Measurements from ENCODE around the gene ZNF738. TPM values are rescaled to one million over a fixed set of nuclear protein-coding genes. Genes with fewer than 3 reads are reported as not detected.

Gene ZNF738
- total and polyA plus RNA-seq, 7 donors = 2.3 to 7.9 (median 4.2) TPM

GRCh38 chr19:21383980-21384582 is 25.3 kb downstream of the ZNF738 start:
- no peak overlapping the region for H3K27ac ChIP-seq
- no peak for TF ChIP-seq EP300 (IDR thresholded peaks at IDR 0.05)
- H3K27me3 ChIP-seq = no peaks in the 10 kb centered on the region
- peaks cover 3 to 23% (median 8%) of the 10 kb centered on the region in 4 donors for H3K36me3 ChIP-seq
- intact Hi-C loops (cut with DNase I) = no loop called here
- H3K9me3 ChIP-seq = peaks cover 18 to 48% (median 33%) of the 10 kb centered on the region in 4 donors
- no peak for DNase-seq
- 97% methylated on average over 4 of the region's 4 CpGs for WGBS, 2 donors
- no peak overlapping the region for H3K4me3 ChIP-seq
- H3K4me1 ChIP-seq = no peaks in the 10 kb centered on the region

- no peaks in the 10 kb centered on the region for H3K9me3 ChIP-seq
- H3K36me3 ChIP-seq = peaks cover 0 to 4% (median 0%) of the 10 kb centered on the region in 4 donors
- intact Hi-C loops (cut with DNase I) = no loop called here
- no peak for DNase-seq
- H3K27ac ChIP-seq = peak overlapping the region in 2 of 4 donors; percentile 76 to 89
- H3K4me3 ChIP-seq = no peak overlapping the region
- TF ChIP-seq POLR2AphosphoS5 (IDR thresholded peaks at IDR 0.05) (no peak), POLR2A (IDR thresholded peaks at IDR 0.05) (no peak), EP300 (IDR thresholded peaks at IDR 0.05) (no peak)
- TF ChIP-seq, protein P1, sequence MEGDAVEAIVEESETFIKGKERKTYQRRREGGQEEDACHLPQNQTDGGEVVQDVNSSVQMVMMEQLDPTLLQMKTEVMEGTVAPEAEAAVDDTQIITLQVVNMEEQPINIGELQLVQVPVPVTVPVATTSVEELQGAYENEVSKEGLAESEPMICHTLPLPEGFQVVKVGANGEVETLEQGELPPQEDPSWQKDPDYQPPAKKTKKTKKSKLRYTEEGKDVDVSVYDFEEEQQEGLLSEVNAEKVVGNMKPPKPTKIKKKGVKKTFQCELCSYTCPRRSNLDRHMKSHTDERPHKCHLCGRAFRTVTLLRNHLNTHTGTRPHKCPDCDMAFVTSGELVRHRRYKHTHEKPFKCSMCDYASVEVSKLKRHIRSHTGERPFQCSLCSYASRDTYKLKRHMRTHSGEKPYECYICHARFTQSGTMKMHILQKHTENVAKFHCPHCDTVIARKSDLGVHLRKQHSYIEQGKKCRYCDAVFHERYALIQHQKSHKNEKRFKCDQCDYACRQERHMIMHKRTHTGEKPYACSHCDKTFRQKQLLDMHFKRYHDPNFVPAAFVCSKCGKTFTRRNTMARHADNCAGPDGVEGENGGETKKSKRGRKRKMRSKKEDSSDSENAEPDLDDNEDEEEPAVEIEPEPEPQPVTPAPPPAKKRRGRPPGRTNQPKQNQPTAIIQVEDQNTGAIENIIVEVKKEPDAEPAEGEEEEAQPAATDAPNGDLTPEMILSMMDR (IDR thresholded peaks at IDR 0.05) = no peak
- H3K27me3 ChIP-seq = no peaks in the 10 kb centered on the region
- H3K4me1 ChIP-seq = peaks cover 0 to 33% (median 21%) of the 10 kb centered on the region in 4 donors
- WGBS, 2 donors = 95 to 96% methylated on average over 10 of the region's 10 CpGs
Observed at GRCh38 chr19:21396121-21396520, 37.3 kb downstream of the ZNF738 start.

DNA sequence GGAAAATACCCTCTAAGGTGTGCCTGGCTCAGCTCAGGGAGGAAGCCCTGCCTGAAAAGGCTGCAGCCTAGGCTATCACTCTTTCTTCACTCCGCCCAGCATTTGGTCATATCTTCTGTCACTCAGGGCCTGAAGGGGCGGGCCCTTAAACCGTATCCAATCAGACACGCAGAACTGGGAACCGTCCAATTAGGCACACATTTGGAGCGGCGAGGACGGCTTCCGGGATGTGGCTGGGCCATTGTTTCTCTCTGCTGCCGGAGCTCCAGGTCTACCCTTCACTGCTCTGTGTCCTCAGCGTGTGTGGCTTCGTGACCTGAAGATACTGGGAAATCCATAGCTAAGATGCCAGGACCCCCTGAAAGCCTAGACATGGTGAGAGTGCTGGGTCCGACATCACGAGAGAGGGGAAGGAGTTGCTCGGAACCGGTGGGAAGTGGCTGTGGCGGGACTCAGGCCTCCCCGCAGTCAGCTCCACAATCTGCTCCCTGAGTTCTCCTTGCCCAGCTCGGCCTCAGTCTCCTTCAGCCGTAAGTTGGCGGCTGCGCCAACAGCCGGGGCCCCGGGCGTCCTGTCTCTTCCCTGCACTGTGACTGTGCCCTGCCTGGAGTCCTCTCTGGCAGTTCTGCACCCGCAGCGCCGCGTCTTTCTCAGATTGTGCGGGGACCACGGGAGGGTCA is 38.2 kb downstream of the ZNF738 start, which contains the start of gene ZNF493:
ZNF493 (plus strand) TSS at position 241 of the 680 bp plus-strand sequence; CDS start at position 346, 105 bp downstream.
- intact Hi-C loops (cut with DNase I) = loop anchor here (1.0 kb wide), 1 partner anchor 68 kb away; the partner anchor contains the start of gene ZNF708

GRCh38 chr19:21398851-21399250 is 40.1 kb downstream of the ZNF738 start:
- no peaks in the 10 kb centered on the region for H3K27me3 ChIP-seq
- H3K4me1 ChIP-seq = peaks cover 0 to 40% (median 26%) of the 10 kb centered on the region in 4 donors
- peaks cover 0 to 4% (median 0%) of the 10 kb centered on the region in 4 donors for H3K36me3 ChIP-seq
- intact Hi-C loops (cut with DNase I) = no loop called here
- no peaks in the 10 kb centered on the region for H3K9me3 ChIP-seq
- TF ChIP-seq, protein P1 (IDR thresholded peaks at IDR 0.05) = no peak
- no peak for TF ChIP-seq POLR2A (IDR thresholded peaks at IDR 0.05)
- TF ChIP-seq POLR2AphosphoS5 (IDR thresholded peaks at IDR 0.05) = no peak
- TF ChIP-seq EP300 (IDR thresholded peaks at IDR 0.05) = no peak
- H3K27ac ChIP-seq = no peak overlapping the region
- no peak overlapping the region for H3K4me3 ChIP-seq
- 97 to 99% methylated on average over 5 of the region's 5 CpGs for WGBS, 2 donors
- no peak for DNase-seq

More for the DNA sequence above, 38.2 kb downstream of the ZNF738 start, which contains the start of gene ZNF493:
- WGBS, 2 donors = 0 to 1% methylated on average over 31 of the region's 31 CpGs
- Histone ChIP-seq H3K9me3 (no peaks in the 10 kb centered on the region), H3K4me1 (peaks cover 0 to 33% (median 22%) of the 10 kb centered on the region in 4 donors), H3K4me3 (peak within 1 kb of the TSS; percentile 60 to 73 (median 64)), H3K27me3 (no peaks in the 10 kb centered on the region), H3K27ac (peak within 1 kb of the TSS; percentile 76 to 89 (median 82)), H3K36me3 (peaks cover 0 to 4% (median 0%) of the 10 kb centered on the region in 4 donors)
- peak; percentile 70 to 92 (median 86) for TF ChIP-seq POLR2AphosphoS5 (IDR thresholded peaks at IDR 0.05)
- TF ChIP-seq, protein P1 (IDR thresholded peaks at IDR 0.05) = no peak
- no peak for TF ChIP-seq EP300 (IDR thresholded peaks at IDR 0.05)
- peak; percentile 67 to 70 for TF ChIP-seq POLR2A (IDR thresholded peaks at IDR 0.05)
- DNase-seq = peak; percentile 97

Data from sigmoid colon (tissue), 7 donors.